IMR-90 (cell line): ENCODE measurements around the gene FSD1L. TPM values are rescaled to one million over a fixed set of nuclear protein-coding genes. Genes with fewer than 3 reads are reported as not detected.

Source experiments
- ATAC-seq: fragments of 200-7000 bp; cut with Tn5 transposase; 2 replicates; pipeline ENCODE4 v1.9.1; 2020; ENCODE audit warnings: low read depth, mild to moderate bottlenecking, moderate library complexity
- BruUV-seq: library from RNA; stranded (reverse); fragments of 400-500 nt; replicated peaks from 2 replicates; lab custom pipeline; 2021; lab: Mats Ljungman, UMichigan
- CTCF ChIA-PET: fragments of 300-600 bp; formaldehyde crosslinking; extraction: SDS; loops from one replicate; lab custom pipeline; 2021; ENCODE audit warnings: antibody characterized with exemption; lab: Yijun Ruan, JAX
- POLR2A ChIA-PET: fragments of 300-600 bp; sonication (Branson Sonifier 250); formaldehyde crosslinking; loops from one replicate; lab custom pipeline; 2022; ENCODE audit warnings: antibody characterized with exemption; ENCODE audit not compliant: unreplicated experiment; lab: Charles Lee
- DNase-seq: peaks from one replicate; pipeline ENCODE4 v3.0.0; 2013
- H2AFZ ChIP-seq: replicated peaks from 2 replicates; pipeline ENCODE3; 2013; ENCODE audit warnings: low read length, mild to moderate bottlenecking; ENCODE audit not compliant: poor library complexity
- H2AK5ac ChIP-seq: 2 replicates; pipeline ENCODE4 v1.6.1; 2013; ENCODE audit warnings: low read depth, low read length, inconsistent platforms
- H2AK9ac ChIP-seq: replicated peaks from 2 replicates; pipeline ENCODE3; 2013; ENCODE audit warnings: mild to moderate bottlenecking, low read depth, low read length, moderate library complexity; ENCODE audit not compliant: poor library complexity
- H2BK120ac ChIP-seq: 2 replicates; pipeline ENCODE4 v1.6.1; 2013; ENCODE audit warnings: low read depth, low read length, inconsistent platforms
- H2BK15ac ChIP-seq: 3 replicates; pipeline ENCODE4 v1.6.1; 2013; ENCODE audit warnings: low read depth, low read length, inconsistent platforms
- H2BK20ac ChIP-seq: 2 replicates; pipeline ENCODE4 v1.6.1; 2013; ENCODE audit warnings: low read depth, mild to moderate bottlenecking, inconsistent platforms, low read length, moderate library complexity
- H2BK5ac ChIP-seq: 2 replicates; pipeline ENCODE4 v1.6.1; 2013; ENCODE audit warnings: mild to moderate bottlenecking, low read depth, low read length, inconsistent platforms; ENCODE audit not compliant: poor library complexity, severe bottlenecking
- H3K14ac ChIP-seq: replicated peaks from 2 replicates; pipeline ENCODE4 v1.6.1; 2013; ENCODE audit warnings: low read depth, low read length, inconsistent platforms
- H3K18ac ChIP-seq: 2 replicates; pipeline ENCODE4 v1.6.1; 2013; ENCODE audit warnings: low read depth, low read length, control low read depth
- H3K23ac ChIP-seq: 2 replicates; pipeline ENCODE4 v1.6.1; 2013; ENCODE audit warnings: low read depth, low read length, inconsistent platforms
- H3K27ac ChIP-seq: 2 replicates; pipeline ENCODE4 v1.5.1; 2013; ENCODE audit warnings: mild to moderate bottlenecking, control low read depth, low read length; ENCODE audit not compliant: insufficient read depth
- H3K27me3 ChIP-seq: 2 replicates; pipeline ENCODE4 v1.6.1; 2013; ENCODE audit warnings: low read length; ENCODE audit not compliant: control insufficient read depth, insufficient read depth
- H3K36me3 ChIP-seq: 2 replicates; pipeline ENCODE4 v1.6.1; 2013; ENCODE audit warnings: low read length, mixed read lengths; ENCODE audit not compliant: control insufficient read depth, insufficient read depth
- H3K4ac ChIP-seq: 2 replicates; pipeline ENCODE4 v1.6.1; 2013; ENCODE audit warnings: low read depth, low read length, inconsistent platforms
- H3K4me1 ChIP-seq: 2 replicates; pipeline ENCODE4 v1.6.1; 2013; ENCODE audit warnings: low read length, mixed read lengths; ENCODE audit not compliant: control insufficient read depth, insufficient read depth
- H3K4me2 ChIP-seq: 2 replicates; pipeline ENCODE4 v1.6.1; 2013; ENCODE audit warnings: low read depth, mild to moderate bottlenecking, control low read depth, low read length, moderate library complexity
- H3K4me3 ChIP-seq: 2 replicates; pipeline ENCODE4 v1.5.1; 2013; ENCODE audit warnings: low read depth, mild to moderate bottlenecking, control low read depth, low read length, moderate library complexity; ENCODE audit not compliant: insufficient read depth
- H3K56ac ChIP-seq: 2 replicates; pipeline ENCODE4 v1.6.1; 2013; ENCODE audit warnings: low read length, inconsistent platforms; ENCODE audit not compliant: insufficient read depth; ENCODE audit errors: extremely low read depth
- H3K79me1 ChIP-seq, 2 experiments: 2 replicates each; pipeline ENCODE4 v1.6.1; 2013; ENCODE audit warnings: low read length in 2 of 2, inconsistent platforms in 1 of 2, low read depth in 1 of 2
- H3K9ac ChIP-seq: 2 replicates; pipeline ENCODE4 v1.6.1; 2013; ENCODE audit warnings: low read depth, low read length, control low read depth
- H3K9me1 ChIP-seq: 2 replicates; pipeline ENCODE4 v1.6.1; 2013; ENCODE audit warnings: low read length, inconsistent platforms; ENCODE audit not compliant: insufficient read depth
- H3K9me3 ChIP-seq: 2 replicates; pipeline ENCODE4 v1.6.1; 2013; ENCODE audit warnings: low read length; ENCODE audit not compliant: control insufficient read depth, insufficient read depth
- H4K20me1 ChIP-seq: 2 replicates; pipeline ENCODE4 v1.6.1; 2013; ENCODE audit warnings: low read length, inconsistent platforms; ENCODE audit not compliant: insufficient read depth
- H4K5ac ChIP-seq: 2 replicates; pipeline ENCODE4 v1.6.1; 2013; ENCODE audit warnings: mild to moderate bottlenecking, low read depth, low read length, control low read depth
- H4K8ac ChIP-seq, 2 experiments: 2 replicates each; pipeline ENCODE4 v1.6.1; 2013; ENCODE audit warnings: low read depth in 2 of 2, low read length in 2 of 2, control low read depth in 1 of 2, inconsistent platforms in 1 of 2
- H4K91ac ChIP-seq: 2 replicates; pipeline ENCODE4 v1.6.1; 2013; ENCODE audit warnings: low read depth, low read length, inconsistent platforms; ENCODE audit not compliant: insufficient read depth
- CTCF ChIP-seq: conservative IDR thresholded peaks from 2 replicates; pipeline ENCODE4 v1.5.1; 2012; ENCODE audit warnings: mild to moderate bottlenecking, low read depth, low read length, improper control_type of control experiment
- MAFK ChIP-seq: IDR thresholded peaks from 2 replicates; pipeline ENCODE4 v1.6.1; 2012; ENCODE audit warnings: low read depth, low read length, improper control_type of control experiment
- POLR2A ChIP-seq: IDR thresholded peaks from 2 replicates; pipeline ENCODE4 v1.6.1; 2012; ENCODE audit warnings: mild to moderate bottlenecking, low read depth, low read length
- RAD21 ChIP-seq: IDR thresholded peaks from 2 replicates; pipeline ENCODE4 v1.6.1; 2012; ENCODE audit warnings: low read length, improper control_type of control experiment
- SMC3 ChIP-seq: fragments of 150-350 bp; IDR thresholded peaks from 2 replicates; pipeline ENCODE4 v1.6.1; 2016; ENCODE audit warnings: low read depth, mild to moderate bottlenecking, antibody characterized with exemption, low read length, moderate library complexity
- WGBS, 2 experiments: methylation state at CpG; one replicate each; pipeline versions ENCODE4 v1.1.5 to v1.1.7; 2013; ENCODE audit warnings: missing lambda C conversion rate in 2 of 2; ENCODE audit not compliant: insufficient read length in 1 of 2; ENCODE audit errors: extremely low coverage in 2 of 2; 5-methylcytosine and 5-hydroxymethylcytosine counted together
- dilution Hi-C: fragments of 300-500 bp; cut with HindIII; formaldehyde crosslinking; loops from one replicate; pipeline ENCODE4 v1.14.3; 2018; ENCODE audit warnings: low sequenced_read_pairs; ENCODE audit not compliant: unreplicated experiment
- in situ Hi-C: fragments of 300-500 bp; cut with MboI; formaldehyde crosslinking; loops from 3 replicates; pipeline ENCODE4 v1.14.3; 2019; ENCODE audit warnings: low sequenced_read_pairs, inconsistent platforms, mixed read lengths
- intact Hi-C: fragments of 100-400 bp; cut with micrococcal nuclease; formaldehyde crosslinking; loops from 2 replicates; pipeline ENCODE4 v1.10.0; 2022
- polyA plus RNA-seq, 3 experiments: library from polyadenylated mRNA; depleted of rRNA; stranded (reverse); fragments of >200 nt; gene quantifications; 2 replicates each; pipeline ENCODE4 v1.2.3, GENCODE V29; 2012; ENCODE audit warnings: low replicate concordance in 1 of 3
- total RNA-seq: library from RNA; depleted of rRNA; stranded (reverse); fragments of >200 nt; gene quantifications from 2 replicates; pipeline ENCODE4 v1.2.3, GENCODE V29; 2012

FSD1L gene
- total and polyA plus RNA-seq, 2 of the 4 experiments (the other 2 are of a cell fraction) = 1.4 to 2.9 TPM

GRCh38 chr9:105413525-105413924 is 34.3 kb upstream of the FSD1L start:
- no CpG with 5 or more reads among the region's 2 CpGs for WGBS, 2 experiments
- peak overlapping the region; percentile 46; the same call in 1 of the 2 replicates for H3K14ac ChIP-seq
- no peak overlapping the region; the same call in 1 of the 2 replicates for H2BK20ac ChIP-seq
- no peaks in the 10 kb centered on the region for H3K9me1 ChIP-seq
- H3K56ac ChIP-seq = no peak overlapping the region
- in situ Hi-C loops (loop anchor here (5.0 to 10.0 kb wide), 4 partner anchors 169 to 629 kb away; partner anchors contain the start of gene SLC44A1), dilution Hi-C loops (no loop called here), intact Hi-C loops (loop anchor here (1.0 to 10.0 kb wide), 6 partner anchors 169 to 631 kb away; partner anchors contain the start of gene SLC44A1)
- no peak overlapping the region for H4K8ac ChIP-seq
- ATAC-seq (peak; percentile 81), DNase-seq (peak; percentile 53)
- no peak overlapping the region for H2AK5ac ChIP-seq
- peaks cover 6% of the 10 kb centered on the region for H3K4me1 ChIP-seq
- no peak overlapping the region for H3K23ac ChIP-seq
- H3K9ac ChIP-seq = no peak overlapping the region
- H3K4me3 ChIP-seq = no peak overlapping the region
- no peaks in the 10 kb centered on the region for H4K20me1 ChIP-seq
- no TSS peak for BruUV-seq
- H2BK5ac ChIP-seq = no peak overlapping the region
- H3K79me1 ChIP-seq = no peaks in the 10 kb centered on the region
- H3K4ac ChIP-seq = no peak overlapping the region; the same call in 1 of the 2 replicates
- no peak overlapping the region for H2BK120ac ChIP-seq
- TF ChIP-seq RAD21 (peak; percentile 57), CTCF (peak; percentile 42), POLR2A (no peak), MAFK (no peak), SMC3 (peak; percentile 54)
- ChIA-PET POLR2A (no interaction called here), CTCF (interaction anchor here (0.6 to 2.1 kb wide), 5 partner anchors 11 to 511 kb away, joined by 3 to 6 read pairs (median 4); no protein-coding TSS in a partner anchor)
- no peak overlapping the region for H2AK9ac ChIP-seq
- peak overlapping the region; percentile 12; the same call in 2 of the 3 replicates for H2BK15ac ChIP-seq
- no peak overlapping the region for H4K5ac ChIP-seq
- no peaks in the 10 kb centered on the region for H3K36me3 ChIP-seq
- H3K18ac ChIP-seq = no peak overlapping the region
- no peak overlapping the region for H4K91ac ChIP-seq
- H3K27me3 ChIP-seq = no peaks in the 10 kb centered on the region
- H3K4me2 ChIP-seq = peak overlapping the region; percentile 16; the same call in 1 of the 2 replicates
- no peak overlapping the region for H3K27ac ChIP-seq
- no peaks in the 10 kb centered on the region for H3K9me3 ChIP-seq
- H2AFZ ChIP-seq = no peak overlapping the region
